H7 (cell line): Measurements from ENCODE around the gene PPP6R2. TPM values are rescaled to one million over a fixed set of nuclear protein-coding genes. Genes with fewer than 3 reads are reported as not detected.

Experiments
- DNase-seq: peaks from one replicate; pipeline ENCODE4 v3.0.0; 2012
- H3K27me3 ChIP-seq: 2 replicates; pipeline ENCODE4 v1.6.0; 2011; ENCODE audit warnings: mild to moderate bottlenecking, low read length; ENCODE audit not compliant: control insufficient read depth, insufficient read depth
- H3K36me3 ChIP-seq: replicated peaks from 2 replicates; pipeline ENCODE4 v1.5.1; 2011; ENCODE audit warnings: low read length; ENCODE audit not compliant: control insufficient read depth, insufficient read depth
- H3K4me3 ChIP-seq: 2 replicates; pipeline ENCODE4 v1.5.1; 2011; ENCODE audit warnings: low read depth, mild to moderate bottlenecking, control low read depth, low read length, moderate library complexity; ENCODE audit not compliant: insufficient read depth
- total RNA-seq: library from RNA; depleted of rRNA; stranded (reverse); fragments of >200 nt; shearing (Covaris generic); gene quantifications from 2 replicates; pipeline ENCODE4 v1.2.3, GENCODE V29; 2014

PPP6R2 gene
- total RNA-seq, 1 experiment from 2014 or later, result 48.7 TPM

GRCh38 chr22:50338860-50339462 is 4.2 kb upstream of the PPP6R2 start:
- H3K36me3 ChIP-seq, result no peaks in the 10 kb centered on the region
- H3K27me3 ChIP-seq, result no peaks in the 10 kb centered on the region
- DNase-seq, result no peak
- H3K4me3 ChIP-seq, result no peak overlapping the region

GRCh38 chr22:50339945-50340879 is 2.9 kb upstream of the PPP6R2 start:
- no peak overlapping the region for H3K4me3 ChIP-seq
- H3K36me3 ChIP-seq, result no peaks in the 10 kb centered on the region
- no peaks in the 10 kb centered on the region for H3K27me3 ChIP-seq
- DNase-seq, result peak; percentile 44

- H3K27me3 ChIP-seq, result no peaks in the 10 kb centered on the region
- peak overlapping the region; percentile 68 for H3K4me3 ChIP-seq
- no peaks in the 10 kb centered on the region for H3K36me3 ChIP-seq
- peak; percentile 92 for DNase-seq
These were observed 1.0 kb upstream of the PPP6R2 start for GRCh38 chr22:50341977-50342650.

GRCh38 chr22:50343541-50343935 is 411 bp downstream of the PPP6R2 start:
- H3K27me3 ChIP-seq, result no peaks in the 10 kb centered on the region
- H3K4me3 ChIP-seq, result peak overlapping the region; percentile 68

GRCh38 chr22:50346470-50346869 is 3.3 kb downstream of the PPP6R2 start:
- H3K4me3 ChIP-seq, result no peak overlapping the region
- H3K27me3 ChIP-seq, result no peaks in the 10 kb centered on the region
- DNase-seq, result peak; percentile 24
- no peaks in the 10 kb centered on the region for H3K36me3 ChIP-seq

More at GRCh38 chr22:50343541-50343935, 411 bp downstream of the PPP6R2 start:
- no peaks in the 10 kb centered on the region for H3K36me3 ChIP-seq
- no peak for DNase-seq

- no peaks in the 10 kb centered on the region for H3K27me3 ChIP-seq
- DNase-seq, result no peak
- H3K36me3 ChIP-seq, result no peaks in the 10 kb centered on the region
- no peak overlapping the region for H3K4me3 ChIP-seq
These were observed 4.0 kb downstream of the PPP6R2 start for GRCh38 chr22:50347157-50347556.

GRCh38 chr22:50348058-50348457 is 4.9 kb downstream of the PPP6R2 start:
- DNase-seq, result no peak
- no peak overlapping the region for H3K4me3 ChIP-seq

GRCh38 chr22:50356186-50356585 is 13.1 kb downstream of the PPP6R2 start:
- DNase-seq, result no peak
- Histone ChIP-seq H3K36me3 (no peaks in the 10 kb centered on the region), H3K27me3 (no peaks in the 10 kb centered on the region), H3K4me3 (no peak overlapping the region)

More at GRCh38 chr22:50348058-50348457, 4.9 kb downstream of the PPP6R2 start:
- no peaks in the 10 kb centered on the region for H3K36me3 ChIP-seq
- H3K27me3 ChIP-seq, result no peaks in the 10 kb centered on the region

GRCh38 chr22:50357222-50357621 is 14.1 kb downstream of the PPP6R2 start:
- Histone ChIP-seq H3K4me3 (no peak overlapping the region), H3K36me3 (no peaks in the 10 kb centered on the region), H3K27me3 (no peaks in the 10 kb centered on the region)
- DNase-seq, result no peak

GRCh38 chr22:50357756-50358155 is 14.6 kb downstream of the PPP6R2 start:
- no peaks in the 10 kb centered on the region for H3K36me3 ChIP-seq
- no peak for DNase-seq
- no peak overlapping the region for H3K4me3 ChIP-seq
- H3K27me3 ChIP-seq, result no peaks in the 10 kb centered on the region

- Histone ChIP-seq H3K4me3 (no peak overlapping the region), H3K27me3 (no peaks in the 10 kb centered on the region), H3K36me3 (no peaks in the 10 kb centered on the region)
- DNase-seq, result no peak
These were observed 17.5 kb downstream of the PPP6R2 start for GRCh38 chr22:50360578-50360977.

GRCh38 chr22:50361222-50361621 is 18.1 kb downstream of the PPP6R2 start:
- no peak for DNase-seq
- Histone ChIP-seq H3K36me3 (no peaks in the 10 kb centered on the region), H3K27me3 (no peaks in the 10 kb centered on the region), H3K4me3 (no peak overlapping the region)

- no peak overlapping the region for H3K4me3 ChIP-seq
- no peak for DNase-seq
- no peaks in the 10 kb centered on the region for H3K36me3 ChIP-seq
- no peaks in the 10 kb centered on the region for H3K27me3 ChIP-seq
These were observed 18.6 kb downstream of the PPP6R2 start for GRCh38 chr22:50361688-50362087.

- H3K27me3 ChIP-seq, result no peaks in the 10 kb centered on the region
- H3K4me3 ChIP-seq, result no peak overlapping the region
- no peak for DNase-seq
- no peaks in the 10 kb centered on the region for H3K36me3 ChIP-seq
These were observed 20.2 kb downstream of the PPP6R2 start for GRCh38 chr22:50363166-50363802.
